CD4-positive, CD25-positive, alpha-beta regulatory T cell (primary cell): ENCODE results near the gene ING3. TPM values are rescaled to one million over a fixed set of nuclear protein-coding genes. Genes with fewer than 3 reads are reported as not detected.
A peak's percentile ranks its signal among the peaks of the same experiment; 100 is the strongest.

Source experiments
- ATAC-seq, 2 donors: fragments of 150-1000 bp; cut with Tn5 transposase; one replicate each; pipeline ENCODE4 v1.10.0; 2021; ENCODE audit warnings: low read depth in 2 of 2, moderate number of reproducible peaks in 2 of 2, moderate library complexity in 1 of 2
- DNase-seq, 3 donors: peaks; one replicate each; pipeline versions ENCODE4 v3.0.0 to v3.0.0-alpha.2; 2012 to 2022; ENCODE audit warnings: mixed read lengths in 1 of 3
- H3K27ac ChIP-seq: one replicate; pipeline ENCODE4 v1.7.0; 2013; ENCODE audit warnings: mild to moderate bottlenecking, low read length; ENCODE audit not compliant: insufficient read depth, poor library complexity, severe bottlenecking
- H3K27me3 ChIP-seq: one replicate; pipeline ENCODE4 v1.7.0; 2013; ENCODE audit warnings: low read length; ENCODE audit not compliant: control insufficient read depth, insufficient read depth
- H3K36me3 ChIP-seq: one replicate; pipeline ENCODE4 v1.7.0; 2013; ENCODE audit warnings: mild to moderate bottlenecking, low read length, moderate library complexity; ENCODE audit not compliant: control insufficient read depth, insufficient read depth
- H3K4me1 ChIP-seq: 2 replicates; pipeline ENCODE4 v1.7.0; 2013; ENCODE audit warnings: mild to moderate bottlenecking, low read length; ENCODE audit not compliant: insufficient read depth, control insufficient read depth, poor library complexity, severe bottlenecking
- H3K4me3 ChIP-seq: one replicate; pipeline ENCODE4 v1.7.0; 2013; ENCODE audit warnings: low read depth, mild to moderate bottlenecking, low read length, moderate library complexity
- H3K9me3 ChIP-seq, 2 experiments: 1 replicate in 1 of 2; 2 replicates in 1 of 2; pipeline ENCODE4 v1.7.0; 2013; ENCODE audit warnings: low read length in 2 of 2, mild to moderate bottlenecking in 1 of 2, moderate library complexity in 1 of 2; ENCODE audit not compliant: control insufficient read depth in 2 of 2
- H3K27ac Mint-ChIP-seq, 3 donors: one replicate each; pipeline ENCODE4 v1.8.0; 2020 to 2022; ENCODE audit warnings: mild to moderate bottlenecking in 3 of 3, mixed read lengths in 3 of 3, moderate library complexity in 2 of 3
- H3K27me3 Mint-ChIP-seq: one replicate; pipeline ENCODE4 v1.8.0; 2022; ENCODE audit warnings: mild to moderate bottlenecking, mixed read lengths
- H3K36me3 Mint-ChIP-seq: one replicate; pipeline ENCODE4 v1.8.0; 2020; ENCODE audit warnings: mixed read lengths
- H3K4me1 Mint-ChIP-seq, 4 donors: one replicate each; pipeline ENCODE4 v1.8.0; 2020 to 2022; ENCODE audit warnings: mixed read lengths in 4 of 4, mild to moderate bottlenecking in 1 of 4
- H3K4me3 Mint-ChIP-seq, 4 donors: one replicate each; pipeline ENCODE4 v1.8.0; 2020 to 2022; ENCODE audit warnings: mild to moderate bottlenecking in 4 of 4, mixed read lengths in 4 of 4, moderate library complexity in 3 of 4
- H3K9me3 Mint-ChIP-seq, 7 donors: one replicate each; pipeline ENCODE4 v1.8.0; 2020 to 2022; ENCODE audit warnings: mixed read lengths in 7 of 7, mild to moderate bottlenecking in 3 of 7, moderate library complexity in 2 of 7
- polyA plus RNA-seq, 4 donors: library from polyadenylated mRNA; unstranded; fragments of 300-500 nt; fragmentation: Illumina TruSeq; gene quantifications; one replicate each; pipeline ENCODE4 v1.2.3, GENCODE V29; 2021
- total RNA-seq: library from RNA; stranded (reverse); gene quantifications from one replicate; pipeline ENCODE4 v1.2.3, GENCODE V29; 2022

ING3 gene, protein sequence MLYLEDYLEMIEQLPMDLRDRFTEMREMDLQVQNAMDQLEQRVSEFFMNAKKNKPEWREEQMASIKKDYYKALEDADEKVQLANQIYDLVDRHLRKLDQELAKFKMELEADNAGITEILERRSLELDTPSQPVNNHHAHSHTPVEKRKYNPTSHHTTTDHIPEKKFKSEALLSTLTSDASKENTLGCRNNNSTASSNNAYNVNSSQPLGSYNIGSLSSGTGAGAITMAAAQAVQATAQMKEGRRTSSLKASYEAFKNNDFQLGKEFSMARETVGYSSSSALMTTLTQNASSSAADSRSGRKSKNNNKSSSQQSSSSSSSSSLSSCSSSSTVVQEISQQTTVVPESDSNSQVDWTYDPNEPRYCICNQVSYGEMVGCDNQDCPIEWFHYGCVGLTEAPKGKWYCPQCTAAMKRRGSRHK
- total RNA-seq (49.3 TPM), polyA plus RNA-seq (10 to 100 TPM; 30.4 to 41.6 (median 36.6) TPM)

DNA sequence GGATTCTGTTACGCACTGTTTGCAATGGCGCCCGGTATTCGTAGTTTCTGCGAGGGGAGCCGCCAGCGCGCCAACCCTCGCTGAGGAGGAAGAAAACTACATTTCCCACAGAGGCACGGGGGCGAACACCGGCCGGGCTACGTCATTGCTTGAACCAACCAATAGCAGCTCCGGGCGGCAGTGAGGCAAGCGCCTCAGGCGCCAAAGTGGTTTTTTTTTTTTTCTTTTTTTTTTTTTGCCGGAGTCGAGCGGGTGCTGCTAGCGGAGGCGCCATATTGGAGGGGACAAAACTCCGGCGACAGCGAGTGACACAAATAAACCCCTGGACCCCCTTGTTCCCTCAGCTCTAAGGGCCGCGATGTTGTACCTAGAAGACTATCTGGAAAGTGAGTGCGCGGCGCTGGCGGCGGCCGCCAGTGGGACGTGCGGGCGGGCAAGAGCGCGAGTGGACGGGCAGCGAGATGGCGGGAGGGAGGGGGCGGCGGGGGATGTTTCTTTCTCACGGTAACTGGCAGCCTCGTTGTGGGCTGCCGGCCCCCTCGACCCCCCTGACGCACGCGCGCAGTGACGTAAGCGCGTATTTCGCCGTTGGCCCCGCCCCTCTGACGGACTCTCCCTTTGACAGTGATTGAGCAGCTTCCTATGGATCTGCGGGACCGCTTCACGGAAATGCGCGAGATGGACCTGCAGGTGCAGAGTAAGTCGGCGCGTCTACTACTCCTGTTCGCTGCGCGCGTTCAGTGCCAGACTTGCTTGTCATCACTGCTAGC is at the start of gene ING3:
TSS of gene ING3 (plus strand) at position 239 of the 770 bp plus-strand sequence. CDS start at position 359, 120 bp downstream.
- H3K4me3 Mint-ChIP-seq: peak within 1 kb of the TSS; percentile 91 to 98 (median 93)
- Histone ChIP-seq H3K27me3 (peaks cover 6% of the 10 kb centered on the region), H3K4me1 (peaks cover 26% of the 10 kb centered on the region), H3K36me3 (peaks cover 22% of the 10 kb centered on the region), H3K27ac (peak within 1 kb of the TSS; percentile 99), H3K4me3 (peak within 1 kb of the TSS; percentile 98), H3K9me3 (no peaks in the 10 kb centered on the region)
- H3K36me3 Mint-ChIP-seq: peaks cover 11% of the 10 kb centered on the region
- DNase-seq (peak; percentile 96 to 99 (median 98)), ATAC-seq (peak; percentile 91 to 93)
- H3K9me3 Mint-ChIP-seq: no peaks in the 10 kb centered on the region
- H3K27me3 Mint-ChIP-seq: peaks cover 19% of the 10 kb centered on the region
- H3K27ac Mint-ChIP-seq: peak within 1 kb of the TSS; percentile 96 to 98 (median 98)
- H3K4me1 Mint-ChIP-seq: peaks cover 13 to 44% (median 26%) of the 10 kb centered on the region in 4 donors

DNA sequence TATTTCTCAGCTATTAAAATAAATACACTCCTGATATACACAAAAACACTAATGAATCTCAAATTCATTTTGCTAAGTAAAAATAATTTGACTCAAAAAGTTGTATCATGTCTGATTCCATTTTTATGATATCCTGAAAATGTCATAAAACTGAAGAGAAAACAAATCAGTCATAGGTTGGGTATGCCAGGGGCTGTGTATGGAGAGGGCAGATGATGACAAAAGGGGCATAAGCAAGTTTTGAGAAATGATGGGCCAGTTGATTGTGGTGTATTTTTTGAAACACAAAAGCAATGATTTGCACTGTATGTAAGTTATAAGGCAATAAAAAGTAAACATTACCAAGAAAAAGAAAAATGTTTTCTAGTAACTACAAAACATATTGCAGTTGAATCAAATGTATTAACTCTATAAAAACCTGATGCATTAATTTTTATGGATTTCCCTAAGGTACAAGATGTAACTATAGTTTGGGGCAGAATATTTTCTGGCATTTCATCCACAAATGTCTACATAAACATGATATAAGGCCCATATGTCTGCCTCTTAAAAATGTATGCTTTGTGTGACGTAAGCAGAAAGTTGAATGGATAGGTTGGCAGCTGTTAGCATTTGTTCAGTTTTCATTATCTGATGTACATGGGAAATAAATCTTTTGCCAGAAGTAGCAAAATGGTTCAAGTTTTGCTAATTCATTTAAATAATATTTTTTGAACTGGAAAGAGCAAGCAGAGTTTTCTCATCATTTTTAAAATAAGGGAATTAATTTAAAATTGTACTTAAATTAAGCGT is 35.1 kb upstream of the ING3 start:
- no peaks in the 10 kb centered on the region for H3K36me3 ChIP-seq
- peaks cover 7% of the 10 kb centered on the region for H3K27me3 ChIP-seq
- no peaks in the 10 kb centered on the region for H3K36me3 Mint-ChIP-seq
- no peak overlapping the region for H3K4me3 ChIP-seq
- DNase-seq (no peak), ATAC-seq (no peak)
- H3K27ac ChIP-seq: no peak overlapping the region
- no peaks in the 10 kb centered on the region for H3K9me3 ChIP-seq
- no peak overlapping the region for H3K27ac Mint-ChIP-seq
- H3K9me3 Mint-ChIP-seq: peaks cover 0 to 4% (median 0%) of the 10 kb centered on the region in 7 donors
- H3K4me3 Mint-ChIP-seq: no peak overlapping the region
- no peaks in the 10 kb centered on the region for H3K4me1 ChIP-seq
- H3K27me3 Mint-ChIP-seq: peaks cover 27% of the 10 kb centered on the region
- no peaks in the 10 kb centered on the region for H3K4me1 Mint-ChIP-seq

DNA sequence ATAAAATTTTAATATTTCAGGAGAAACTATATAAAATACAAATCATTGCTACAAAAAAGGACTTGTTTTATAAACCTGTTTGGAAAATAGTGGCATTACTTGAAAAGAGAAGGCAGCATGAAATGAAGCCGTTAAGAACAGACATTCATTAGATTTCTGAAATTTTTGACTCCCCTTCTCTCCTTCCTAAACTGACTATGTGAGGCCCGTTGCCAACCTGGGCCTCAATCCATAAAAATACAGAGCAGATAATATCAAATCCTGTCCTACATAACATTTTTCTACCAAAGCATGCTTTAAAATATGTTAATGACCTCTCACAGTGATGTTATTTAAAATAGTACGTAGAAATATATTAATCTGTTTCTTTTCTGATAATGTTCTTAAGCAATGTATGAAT is 34.5 kb upstream of the ING3 start:
- ATAC-seq (no peak), DNase-seq (no peak)
- no peak overlapping the region for H3K4me3 Mint-ChIP-seq
- Histone ChIP-seq H3K36me3 (no peaks in the 10 kb centered on the region), H3K9me3 (no peaks in the 10 kb centered on the region), H3K4me1 (no peaks in the 10 kb centered on the region), H3K27ac (no peak overlapping the region), H3K27me3 (peaks cover 5% of the 10 kb centered on the region), H3K4me3 (no peak overlapping the region)
- peaks cover 0 to 4% (median 0%) of the 10 kb centered on the region in 7 donors for H3K9me3 Mint-ChIP-seq
- no peaks in the 10 kb centered on the region for H3K4me1 Mint-ChIP-seq
- H3K27me3 Mint-ChIP-seq: peaks cover 27% of the 10 kb centered on the region
- H3K27ac Mint-ChIP-seq: no peak overlapping the region
- H3K36me3 Mint-ChIP-seq: no peaks in the 10 kb centered on the region

DNA sequence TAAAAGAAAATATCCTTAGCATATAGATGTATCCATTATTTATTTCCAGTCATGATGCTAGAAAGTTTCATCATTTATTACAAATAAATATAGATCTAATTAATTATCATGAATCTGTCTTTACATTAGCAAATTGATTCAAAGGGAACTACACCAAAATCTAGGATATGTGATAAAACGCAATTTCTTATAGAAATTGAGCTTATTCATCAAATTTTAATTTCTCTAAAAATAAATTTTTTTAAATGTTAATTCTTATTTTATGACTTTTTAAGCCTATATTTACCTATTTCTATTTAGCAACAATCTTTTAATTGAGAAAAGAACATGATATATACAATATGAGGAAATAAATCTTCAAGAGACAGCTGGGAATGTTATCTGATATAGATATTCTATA is 34.0 kb upstream of the ING3 start:
- no peak overlapping the region for H3K4me3 Mint-ChIP-seq
- Histone ChIP-seq H3K9me3 (no peaks in the 10 kb centered on the region), H3K36me3 (no peaks in the 10 kb centered on the region), H3K27ac (no peak overlapping the region), H3K4me1 (no peaks in the 10 kb centered on the region), H3K4me3 (no peak overlapping the region), H3K27me3 (peaks cover 3% of the 10 kb centered on the region)
- H3K27ac Mint-ChIP-seq: no peak overlapping the region
- H3K36me3 Mint-ChIP-seq: no peaks in the 10 kb centered on the region
- H3K9me3 Mint-ChIP-seq: peaks cover 0 to 4% (median 0%) of the 10 kb centered on the region in 7 donors
- DNase-seq: no peak
- no peak for ATAC-seq
- no peaks in the 10 kb centered on the region for H3K4me1 Mint-ChIP-seq
- H3K27me3 Mint-ChIP-seq: peaks cover 27% of the 10 kb centered on the region

DNA sequence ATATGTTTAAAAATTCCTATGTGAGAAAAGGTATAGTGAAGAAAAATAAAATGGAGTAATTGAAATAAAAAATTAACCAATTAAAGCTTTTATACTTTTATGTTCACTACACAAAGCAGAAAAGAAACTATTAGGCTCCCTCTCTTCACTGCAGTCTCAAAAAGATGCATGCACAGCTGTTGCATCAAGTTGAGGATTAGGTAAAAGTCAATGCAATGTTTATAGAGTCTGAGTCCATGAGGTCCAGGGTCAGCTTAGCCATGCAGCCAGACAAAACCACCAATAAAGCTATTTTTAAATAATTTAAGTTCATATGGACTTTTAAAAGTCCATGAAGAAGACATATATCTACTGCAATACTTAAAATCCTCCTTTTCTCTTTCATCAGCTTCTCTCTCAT is 31.1 kb upstream of the ING3 start:
- Mint-ChIP-seq H3K27me3 (peaks cover 34% of the 10 kb centered on the region), H3K4me1 (no peaks in the 10 kb centered on the region), H3K9me3 (peaks cover 0 to 1% (median 0%) of the 10 kb centered on the region in 7 donors), H3K4me3 (no peak overlapping the region), H3K27ac (no peak overlapping the region), H3K36me3 (no peaks in the 10 kb centered on the region)
- Histone ChIP-seq H3K36me3 (no peaks in the 10 kb centered on the region), H3K27me3 (peaks cover 3% of the 10 kb centered on the region), H3K9me3 (no peaks in the 10 kb centered on the region), H3K27ac (no peak overlapping the region), H3K4me3 (no peak overlapping the region), H3K4me1 (no peaks in the 10 kb centered on the region)
- DNase-seq (no peak), ATAC-seq (no peak)

DNA sequence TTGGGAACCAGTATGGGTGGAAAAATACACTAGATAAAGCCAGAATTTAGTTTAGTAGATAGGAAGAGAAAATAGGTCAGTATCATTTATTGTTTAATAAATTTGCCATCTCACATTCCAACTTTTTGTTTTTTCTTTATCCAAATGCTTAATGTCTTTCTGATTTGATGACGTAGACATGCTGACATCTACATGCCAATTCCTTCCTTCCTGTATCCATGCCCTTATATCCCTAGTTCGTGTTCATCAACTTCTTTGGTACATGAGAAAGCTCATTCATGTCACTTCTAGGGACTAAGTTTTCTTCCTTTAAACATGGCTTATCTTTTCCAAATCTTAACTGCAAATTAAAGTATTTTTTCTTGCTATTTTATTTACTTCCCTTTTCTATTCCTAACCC is 30.5 kb upstream of the ING3 start:
- Mint-ChIP-seq H3K9me3 (no peaks in the 10 kb centered on the region), H3K36me3 (no peaks in the 10 kb centered on the region), H3K27ac (no peak overlapping the region), H3K4me3 (no peak overlapping the region), H3K4me1 (no peaks in the 10 kb centered on the region), H3K27me3 (peaks cover 35% of the 10 kb centered on the region)
- Histone ChIP-seq H3K4me1 (no peaks in the 10 kb centered on the region), H3K27ac (no peak overlapping the region), H3K27me3 (peaks cover 3% of the 10 kb centered on the region), H3K9me3 (no peaks in the 10 kb centered on the region), H3K36me3 (no peaks in the 10 kb centered on the region), H3K4me3 (no peak overlapping the region)
- ATAC-seq: no peak
- DNase-seq: no peak

DNA sequence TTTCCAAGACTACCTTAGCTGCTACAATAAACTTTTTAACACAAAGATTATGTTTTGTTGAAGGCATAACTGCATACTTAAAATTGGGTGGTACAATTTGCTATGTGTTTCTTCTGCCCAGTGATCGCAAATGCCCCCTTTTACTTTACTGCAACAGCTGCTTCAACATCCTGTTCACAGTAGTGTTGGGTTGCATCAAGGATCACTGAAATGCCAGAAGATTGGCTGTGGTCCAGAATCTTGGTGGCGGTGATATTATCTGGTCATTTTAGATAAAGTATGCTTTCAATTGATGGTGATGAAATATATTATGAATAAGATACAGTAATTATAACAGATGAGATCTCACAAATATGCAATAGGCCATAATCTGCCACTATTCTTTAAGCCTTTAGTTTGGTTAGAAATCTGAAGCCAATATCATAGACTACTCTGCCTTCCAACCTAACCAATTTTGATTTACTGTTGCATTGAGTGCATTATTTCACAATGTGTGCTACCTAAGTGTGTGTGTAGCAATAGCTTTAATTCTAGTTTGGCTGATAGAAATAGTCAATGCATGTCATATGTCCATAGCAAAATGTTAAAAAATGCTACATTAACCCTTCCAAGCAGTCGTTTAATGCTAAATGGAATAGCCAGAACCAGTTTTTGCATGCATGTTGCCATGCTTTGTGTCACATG is 29.8 kb upstream of the ING3 start:
- no peak for DNase-seq
- peaks cover 39% of the 10 kb centered on the region for H3K27me3 Mint-ChIP-seq
- H3K27ac Mint-ChIP-seq: no peak overlapping the region
- Histone ChIP-seq H3K27ac (no peak overlapping the region), H3K4me3 (no peak overlapping the region), H3K4me1 (no peaks in the 10 kb centered on the region), H3K27me3 (peaks cover 3% of the 10 kb centered on the region), H3K9me3 (no peaks in the 10 kb centered on the region), H3K36me3 (no peaks in the 10 kb centered on the region)
- H3K36me3 Mint-ChIP-seq: no peaks in the 10 kb centered on the region
- H3K4me3 Mint-ChIP-seq: no peak overlapping the region
- H3K9me3 Mint-ChIP-seq: no peaks in the 10 kb centered on the region
- H3K4me1 Mint-ChIP-seq: no peaks in the 10 kb centered on the region
- no peak for ATAC-seq
